Muscle layer of colon (tissue), 2 donors: ENCODE results near the gene NCKAP5.

ENCODE experiments used
- H3K27ac ChIP-seq: one replicate; pipeline ENCODE4 v1.7.0; 2013; ENCODE audit warnings: low read depth, mild to moderate bottlenecking, low read length, moderate library complexity
- H3K27me3 ChIP-seq, 2 donors: one replicate each; pipeline ENCODE4 v1.7.0; 2013; ENCODE audit warnings: low read length in 2 of 2, mild to moderate bottlenecking in 2 of 2; ENCODE audit not compliant: insufficient read depth in 2 of 2, control insufficient read depth in 1 of 2
- H3K36me3 ChIP-seq: one replicate; pipeline ENCODE4 v1.7.0; 2013; ENCODE audit warnings: mild to moderate bottlenecking, low read length; ENCODE audit not compliant: insufficient read depth
- H3K4me1 ChIP-seq: one replicate; pipeline ENCODE4 v1.7.0; 2013; ENCODE audit warnings: mild to moderate bottlenecking, low read length; ENCODE audit not compliant: insufficient read depth
- H3K4me3 ChIP-seq, 2 donors: one replicate each; pipeline ENCODE4 v1.7.0; 2013; ENCODE audit warnings: low read length in 2 of 2, low read depth in 1 of 2, mild to moderate bottlenecking in 1 of 2, moderate library complexity in 1 of 2
- H3K9ac ChIP-seq: one replicate; pipeline ENCODE4 v1.7.0; 2013; ENCODE audit warnings: low read length
- H3K9me3 ChIP-seq: one replicate; pipeline ENCODE4 v1.7.0; 2013; ENCODE audit warnings: mild to moderate bottlenecking, low read length
- donor health status: abdominal sarcoma.
- donor health status: Adenocarcinoma of cecum.

NCKAP5 gene

DNA sequence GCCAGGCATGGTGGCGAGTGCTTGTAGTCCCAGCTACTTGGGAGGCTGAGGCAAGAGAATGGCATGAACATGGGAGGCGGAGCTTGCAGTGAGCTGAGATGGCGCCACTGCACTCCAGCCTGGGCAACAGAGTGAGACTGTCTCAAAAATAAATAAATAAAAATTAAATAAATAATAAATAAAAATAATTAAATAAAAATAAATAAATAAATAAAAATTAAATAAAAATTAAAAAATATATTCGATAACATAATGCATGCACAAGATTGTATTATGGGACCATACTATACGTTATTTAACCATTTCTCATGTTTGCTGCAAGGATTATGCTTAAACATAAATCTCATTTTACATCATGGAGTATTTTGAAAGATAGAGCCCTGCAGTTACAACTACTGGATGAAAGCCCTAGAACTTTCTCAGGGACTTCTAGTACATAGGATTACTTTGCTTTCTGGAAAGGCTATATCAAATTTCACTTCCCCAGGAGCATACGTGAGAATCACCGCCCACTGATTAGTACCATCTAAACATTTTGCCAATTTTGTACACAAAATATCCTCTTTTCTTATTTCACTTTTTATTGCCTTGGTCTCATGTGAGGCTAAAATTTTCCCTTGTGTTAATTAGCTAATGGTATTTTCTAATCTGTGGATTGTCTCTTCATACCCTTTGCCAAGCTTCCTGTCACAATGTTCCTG lies 664.0 kb downstream of the NCKAP5 start:
- Histone ChIP-seq H3K4me1 (no peaks in the 10 kb centered on the region), H3K9ac (no peak overlapping the region)

DNA sequence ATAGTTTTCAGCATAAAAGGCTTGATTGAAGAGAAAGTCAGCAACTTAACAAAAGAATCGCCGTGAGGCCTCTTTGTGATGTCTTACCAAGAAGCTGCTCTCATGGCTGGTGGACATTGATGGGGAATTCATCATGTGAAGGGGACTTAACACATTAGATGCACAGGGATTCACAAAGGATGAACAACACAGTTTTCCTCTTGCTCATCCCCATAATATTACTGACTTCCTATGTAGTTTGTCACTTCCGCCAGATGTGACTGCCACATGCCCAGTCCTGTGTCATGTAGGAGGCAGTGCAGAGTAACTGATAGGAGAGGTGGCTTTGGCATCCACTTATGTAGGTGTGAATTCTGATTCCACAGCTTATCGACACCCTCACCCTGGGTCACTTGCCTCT lies 665.6 kb downstream of the NCKAP5 start:
- H3K9ac ChIP-seq: no peak overlapping the region
- H3K4me3 ChIP-seq: no peak overlapping the region
- no peaks in the 10 kb centered on the region for H3K9me3 ChIP-seq
- no peaks in the 10 kb centered on the region for H3K36me3 ChIP-seq
- no peaks in the 10 kb centered on the region for H3K4me1 ChIP-seq
- H3K27me3 ChIP-seq: no peaks in the 10 kb centered on the region
- H3K27ac ChIP-seq: no peak overlapping the region

More for the DNA sequence above, 664.0 kb downstream of the NCKAP5 start:
- H3K27me3 ChIP-seq: no peaks in the 10 kb centered on the region
- H3K27ac ChIP-seq: no peak overlapping the region
- H3K36me3 ChIP-seq: no peaks in the 10 kb centered on the region
- H3K4me3 ChIP-seq: no peak overlapping the region
- no peaks in the 10 kb centered on the region for H3K9me3 ChIP-seq

DNA sequence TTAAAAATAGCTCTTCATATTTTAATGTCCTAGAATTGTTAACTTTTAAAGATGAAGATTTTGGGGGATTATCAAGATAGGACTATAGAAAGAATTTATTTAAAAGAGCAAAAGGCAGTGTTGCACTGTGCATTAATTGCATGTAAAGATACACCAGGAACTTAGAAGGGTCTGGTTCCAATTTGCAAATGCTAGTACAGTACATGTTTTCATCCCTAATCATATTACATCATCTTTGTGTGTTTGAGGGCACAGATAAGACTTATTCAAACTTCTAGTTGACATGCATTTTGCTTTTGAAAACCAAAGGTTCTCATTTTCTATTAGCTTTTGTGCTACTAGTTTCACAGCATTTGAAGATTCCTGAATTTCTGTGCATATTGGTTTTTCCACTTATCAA lies 666.6 kb downstream of the NCKAP5 start:
- Histone ChIP-seq H3K9ac (no peak overlapping the region), H3K9me3 (no peaks in the 10 kb centered on the region), H3K4me3 (no peak overlapping the region), H3K27me3 (no peaks in the 10 kb centered on the region), H3K36me3 (no peaks in the 10 kb centered on the region), H3K4me1 (no peaks in the 10 kb centered on the region), H3K27ac (no peak overlapping the region)

DNA sequence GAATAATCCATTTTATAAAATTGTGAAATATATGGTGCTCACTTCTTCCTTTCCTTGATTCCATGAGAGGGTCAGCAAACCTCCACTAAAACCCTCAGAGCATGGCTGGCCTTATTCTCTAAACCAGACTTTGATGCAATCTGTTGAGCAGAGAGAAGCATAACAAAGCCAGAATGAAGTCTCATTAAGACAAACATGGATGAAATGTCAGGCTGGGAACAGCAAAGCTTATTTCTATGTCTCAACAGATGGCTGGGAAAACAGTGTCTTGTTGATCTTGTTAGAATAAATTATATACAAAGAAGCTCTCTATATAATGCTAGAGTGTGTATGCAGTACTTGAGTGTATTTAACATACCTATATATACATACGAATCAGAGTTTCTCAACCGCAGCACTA lies 671.2 kb downstream of the NCKAP5 start:
- H3K36me3 ChIP-seq: no peaks in the 10 kb centered on the region
- no peaks in the 10 kb centered on the region for H3K4me1 ChIP-seq
- no peaks in the 10 kb centered on the region for H3K9me3 ChIP-seq
- H3K27me3 ChIP-seq: no peaks in the 10 kb centered on the region
- H3K9ac ChIP-seq: no peak overlapping the region
- no peak overlapping the region for H3K27ac ChIP-seq
- H3K4me3 ChIP-seq: no peak overlapping the region

DNA sequence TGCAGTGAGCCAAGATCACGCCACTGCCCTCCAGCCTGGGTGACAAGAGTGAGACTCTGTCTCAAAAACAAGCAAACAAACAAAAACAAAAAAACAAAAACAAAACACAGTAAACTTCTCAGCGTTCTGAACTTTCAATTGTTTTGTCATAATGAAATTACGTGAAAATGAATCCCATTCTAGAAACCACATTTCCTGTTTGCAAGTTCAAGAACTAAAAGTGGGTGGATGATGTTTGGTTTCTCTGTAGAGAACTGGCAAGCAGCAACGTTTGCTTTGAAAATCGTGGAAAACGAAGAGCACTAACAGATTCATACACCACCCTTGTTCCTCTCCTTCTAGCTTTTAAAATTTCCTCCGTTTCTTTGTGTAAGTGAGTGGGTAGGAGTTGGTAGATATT lies 672.2 kb downstream of the NCKAP5 start:
- Histone ChIP-seq H3K4me3 (no peak overlapping the region), H3K9ac (no peak overlapping the region), H3K27ac (no peak overlapping the region), H3K9me3 (no peaks in the 10 kb centered on the region), H3K27me3 (no peaks in the 10 kb centered on the region), H3K36me3 (no peaks in the 10 kb centered on the region), H3K4me1 (no peaks in the 10 kb centered on the region)

DNA sequence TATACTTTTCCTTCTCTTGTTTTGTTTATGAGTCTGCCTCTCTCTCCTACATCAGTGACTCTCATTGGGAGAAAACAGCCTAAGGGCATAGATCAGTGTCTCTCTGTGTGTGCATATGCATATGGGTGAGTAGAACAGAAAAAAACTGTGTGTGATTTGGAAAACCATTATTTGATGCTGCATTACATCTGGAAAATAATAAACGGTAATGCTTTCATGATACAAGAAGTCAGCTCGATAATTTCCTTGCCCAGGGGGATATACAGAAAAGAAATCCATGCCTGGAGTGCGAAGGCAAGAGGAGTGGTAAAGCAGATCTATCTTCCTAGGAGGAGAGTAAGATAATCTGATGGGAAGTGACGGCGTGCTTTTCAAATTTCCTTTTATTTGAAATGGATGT lies 676.8 kb downstream of the NCKAP5 start:
- no peaks in the 10 kb centered on the region for H3K36me3 ChIP-seq
- no peak overlapping the region for H3K27ac ChIP-seq

DNA sequence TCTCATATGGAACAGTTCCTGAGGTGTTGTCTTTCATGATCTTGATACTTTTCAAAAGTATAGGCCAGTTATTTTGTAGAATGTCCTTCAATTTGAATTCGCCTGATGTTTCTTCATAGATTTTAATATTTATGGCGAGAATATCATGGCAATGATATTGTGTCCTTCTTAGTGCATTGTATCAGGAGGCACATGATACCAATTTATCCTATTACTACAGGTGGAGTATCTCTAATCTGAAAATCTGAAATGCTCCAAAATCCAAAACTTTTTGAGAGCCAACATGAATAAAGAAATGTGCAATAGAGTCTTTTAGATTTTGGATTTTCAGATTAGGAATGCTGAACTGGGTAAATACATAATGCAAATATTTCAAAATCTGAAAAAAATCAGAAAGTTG lies 681.7 kb downstream of the NCKAP5 start:
- Histone ChIP-seq H3K9ac (no peak overlapping the region), H3K4me1 (no peaks in the 10 kb centered on the region), H3K36me3 (no peaks in the 10 kb centered on the region), H3K4me3 (no peak overlapping the region), H3K9me3 (no peaks in the 10 kb centered on the region), H3K27ac (no peak overlapping the region), H3K27me3 (no peaks in the 10 kb centered on the region)

More for the DNA sequence above, 676.8 kb downstream of the NCKAP5 start:
- H3K9me3 ChIP-seq: no peaks in the 10 kb centered on the region
- H3K4me3 ChIP-seq: no peak overlapping the region
- H3K9ac ChIP-seq: no peak overlapping the region
- no peaks in the 10 kb centered on the region for H3K27me3 ChIP-seq
- H3K4me1 ChIP-seq: no peaks in the 10 kb centered on the region

DNA sequence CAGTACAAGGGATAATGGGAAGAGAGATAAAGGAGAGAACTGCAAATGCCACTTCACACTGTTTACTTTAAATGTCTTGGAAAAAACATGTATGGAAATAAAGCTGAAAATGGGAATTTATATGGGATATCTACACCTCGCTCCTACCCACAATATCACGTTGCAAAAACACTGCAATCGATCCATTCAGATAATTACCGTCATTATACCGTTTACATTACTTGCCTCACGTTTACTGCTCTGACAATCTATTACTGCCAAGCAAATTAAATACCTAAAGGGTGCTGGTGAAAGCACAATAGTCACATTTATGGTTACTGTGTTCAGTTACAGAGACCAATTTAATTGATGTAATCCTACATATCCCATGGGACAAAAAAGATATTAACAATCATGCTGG lies 683.6 kb downstream of the NCKAP5 start:
- no peak overlapping the region for H3K27ac ChIP-seq
- no peak overlapping the region for H3K9ac ChIP-seq
- H3K9me3 ChIP-seq: no peaks in the 10 kb centered on the region
- no peaks in the 10 kb centered on the region for H3K36me3 ChIP-seq
- H3K27me3 ChIP-seq: no peaks in the 10 kb centered on the region
- H3K4me1 ChIP-seq: no peaks in the 10 kb centered on the region
- no peak overlapping the region for H3K4me3 ChIP-seq

DNA sequence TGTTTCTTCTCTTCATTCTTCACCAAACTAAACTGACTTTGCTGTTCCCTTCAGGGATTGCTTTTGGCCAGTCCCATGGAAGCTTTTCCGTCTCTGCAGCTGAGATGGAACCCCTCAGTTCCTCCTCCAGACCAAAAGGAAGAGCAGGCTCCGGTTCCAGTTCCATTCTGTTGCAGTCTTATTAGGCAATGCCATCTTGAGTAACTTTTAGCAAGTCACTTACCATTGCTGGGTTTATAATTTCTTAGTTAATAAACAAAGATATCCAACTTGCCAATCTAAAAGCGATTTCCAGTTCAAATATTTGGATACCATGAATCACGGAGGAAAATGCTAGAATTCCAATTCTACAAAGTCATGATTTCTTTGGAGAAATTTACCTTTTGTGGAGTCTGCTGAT lies 684.0 kb downstream of the NCKAP5 start:
- Histone ChIP-seq H3K4me1 (no peaks in the 10 kb centered on the region), H3K27ac (no peak overlapping the region), H3K9me3 (no peaks in the 10 kb centered on the region), H3K36me3 (no peaks in the 10 kb centered on the region), H3K4me3 (no peak overlapping the region), H3K9ac (no peak overlapping the region), H3K27me3 (no peaks in the 10 kb centered on the region)

DNA sequence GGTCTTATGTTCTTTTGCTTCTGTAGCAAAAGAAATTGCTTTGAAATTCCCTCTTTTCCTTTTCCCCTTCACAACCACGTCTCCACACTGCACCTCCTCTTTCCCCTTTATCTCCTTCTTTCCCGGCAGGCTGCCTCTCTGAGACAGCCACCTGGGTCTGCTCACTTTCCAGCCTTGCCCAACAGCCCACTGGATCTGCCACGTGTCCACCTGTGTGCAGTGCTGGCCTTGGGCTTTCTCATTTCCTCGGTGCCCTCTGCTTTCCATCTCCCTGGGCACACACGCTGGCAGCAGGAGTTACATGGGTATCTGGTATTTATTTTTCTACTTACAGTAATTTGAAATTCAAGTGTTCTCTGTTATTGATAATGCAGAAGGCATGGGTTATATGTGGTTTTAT lies 684.8 kb downstream of the NCKAP5 start:
- no peak overlapping the region for H3K4me3 ChIP-seq
- H3K4me1 ChIP-seq: no peaks in the 10 kb centered on the region
- no peaks in the 10 kb centered on the region for H3K36me3 ChIP-seq
- no peaks in the 10 kb centered on the region for H3K9me3 ChIP-seq
- no peaks in the 10 kb centered on the region for H3K27me3 ChIP-seq
- no peak overlapping the region for H3K9ac ChIP-seq
- no peak overlapping the region for H3K27ac ChIP-seq

DNA sequence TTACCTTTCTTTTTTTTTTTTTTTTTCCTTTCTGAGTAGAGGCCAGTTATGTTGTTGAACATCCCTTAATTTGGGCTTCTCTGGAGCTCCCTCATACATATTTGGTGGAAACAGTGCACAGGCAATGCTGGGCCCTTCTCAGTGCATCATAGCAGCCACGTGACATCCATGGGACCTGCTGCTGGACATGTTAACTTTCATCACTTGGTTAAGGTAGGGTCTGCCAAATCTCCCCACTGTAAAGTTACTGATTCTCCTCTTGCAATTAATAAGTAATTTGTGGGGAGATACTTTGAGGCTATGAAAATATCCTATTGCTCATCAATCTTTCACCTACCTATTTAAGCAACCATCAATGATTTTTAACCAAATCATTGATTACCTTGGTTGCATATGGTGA lies 686.7 kb downstream of the NCKAP5 start:
- Histone ChIP-seq H3K9ac (no peak overlapping the region), H3K4me1 (no peaks in the 10 kb centered on the region), H3K36me3 (no peaks in the 10 kb centered on the region), H3K9me3 (no peaks in the 10 kb centered on the region), H3K4me3 (no peak overlapping the region), H3K27ac (no peak overlapping the region), H3K27me3 (no peaks in the 10 kb centered on the region)

DNA sequence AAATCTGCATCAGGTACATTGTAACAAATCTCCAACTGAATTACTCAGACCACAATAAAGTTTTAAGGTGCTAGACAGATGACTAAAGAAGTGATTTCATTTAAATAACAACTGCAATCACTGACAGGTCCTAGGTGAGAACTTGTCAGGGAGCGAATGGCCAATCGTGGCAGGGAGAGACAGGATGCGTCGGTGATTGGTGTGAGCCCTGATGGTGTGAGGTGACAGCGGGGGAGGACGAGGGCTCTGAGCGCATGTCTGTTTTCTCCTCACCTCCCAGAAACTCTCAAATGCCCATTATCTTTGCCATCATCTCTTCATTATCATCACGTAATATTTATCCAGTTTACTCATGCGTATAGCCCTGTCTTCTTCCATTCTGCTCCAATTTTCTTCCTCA lies 690.3 kb downstream of the NCKAP5 start:
- Histone ChIP-seq H3K36me3 (no peaks in the 10 kb centered on the region), H3K27me3 (no peaks in the 10 kb centered on the region), H3K27ac (no peak overlapping the region), H3K9me3 (no peaks in the 10 kb centered on the region), H3K4me3 (no peak overlapping the region), H3K9ac (no peak overlapping the region), H3K4me1 (no peaks in the 10 kb centered on the region)
